SU-DHL-6 (cell line): ENCODE data around the gene CAPN9.

Source experiments
- H2AFZ ChIP-seq: fragments of 200-600 bp; sonication (generic); 2 replicates; pipeline ENCODE4 v1.6.1; 2014; ENCODE audit warnings: low read depth, mild to moderate bottlenecking, moderate library complexity, mixed read lengths, antibody characterized with exemption, low read length; ENCODE audit not compliant: severe bottlenecking
- H3F3A ChIP-seq: fragments of 200-600 bp; shearing (Covaris generic); 2 replicates; pipeline ENCODE4 v1.6.0; 2016; ENCODE audit warnings: antibody characterized with exemption, mild to moderate bottlenecking; ENCODE audit not compliant: insufficient read depth
- H3K27ac ChIP-seq: fragments of 200-600 bp; sonication (generic); 2 replicates; pipeline ENCODE4 v1.5.1; 2016; ENCODE audit warnings: low read depth, mild to moderate bottlenecking, low read length, moderate library complexity, mixed read lengths
- H3K27me3 ChIP-seq: fragments of 200-600 bp; sonication (generic), shearing (Covaris generic); 2 replicates; pipeline ENCODE4 v1.6.0; 2014; ENCODE audit warnings: mild to moderate bottlenecking, low read length
- H3K36me3 ChIP-seq: fragments of 200-600 bp; sonication (generic); 2 replicates; pipeline ENCODE4 v1.6.1; 2014; ENCODE audit warnings: mild to moderate bottlenecking, low read length, mixed read lengths
- H3K4me2 ChIP-seq: fragments of 300-600, 200-600 bp; shearing (Covaris generic), sonication (generic); 2 replicates; pipeline ENCODE4 v1.6.0; 2014; ENCODE audit warnings: low read length, low read depth, mild to moderate bottlenecking; ENCODE audit not compliant: poor library complexity, severe bottlenecking
- H3K4me3 ChIP-seq: fragments of 200-600 bp; sonication (generic); 2 replicates; pipeline ENCODE4 v1.5.1; 2014; ENCODE audit warnings: antibody characterized with exemption, low read length, mild to moderate bottlenecking, mixed read lengths; ENCODE audit not compliant: insufficient read depth, poor library complexity, severe bottlenecking
- H3K79me2 ChIP-seq: fragments of 200-600 bp; sonication (generic); 2 replicates; pipeline ENCODE4 v1.6.1; 2014; ENCODE audit warnings: mild to moderate bottlenecking, low read length, moderate library complexity; ENCODE audit not compliant: insufficient read depth
- H3K9ac ChIP-seq: fragments of 200-600 bp; sonication (generic); 2 replicates; pipeline ENCODE4 v1.7.0; 2014; ENCODE audit warnings: mild to moderate bottlenecking, low read length
- H3K9me2 ChIP-seq: fragments of 200-600 bp; sonication (generic); replicated peaks from 2 replicates; pipeline ENCODE4 v1.6.1; 2014; ENCODE audit warnings: low read length; ENCODE audit not compliant: insufficient read depth
- H3K9me3 ChIP-seq: fragments of 200-600 bp; sonication (generic); 2 replicates; pipeline ENCODE4 v1.6.1; 2014; ENCODE audit warnings: low read length, mixed read lengths; ENCODE audit not compliant: insufficient read depth
- H4K20me1 ChIP-seq: fragments of 200-600 bp; sonication (generic); 2 replicates; pipeline ENCODE4 v1.6.1; 2014; ENCODE audit warnings: low read depth, mild to moderate bottlenecking, antibody characterized with exemption, low read length, moderate library complexity, mixed read lengths
- CTCF ChIP-seq: fragments of 200-600 bp; sonication (generic); IDR thresholded peaks from one replicate; pipeline ENCODE4 v1.5.1; 2017; ENCODE audit warnings: antibody characterized with exemption, mild to moderate bottlenecking, low read length, moderate library complexity; ENCODE audit not compliant: insufficient read depth, poor library complexity, severe bottlenecking
- EZH2phosphoT487 ChIP-seq: fragments of 200-600 bp; sonication (generic), shearing (Covaris generic); conservative IDR thresholded peaks from 2 replicates; pipeline ENCODE4 v1.6.1; 2018; ENCODE audit warnings: mild to moderate bottlenecking, antibody characterized with exemption, low read length, moderate library complexity, mixed read lengths

Gene CAPN9

GRCh38 chr1:230797942-230798365 lies 50.8 kb downstream of the CAPN9 start:
- TF ChIP-seq EZH2phosphoT487 (no peak), CTCF (no peak)
- Histone ChIP-seq H4K20me1 (no peaks in the 10 kb centered on the region), H3K9ac (no peak overlapping the region), H3K27ac (no peak overlapping the region), H3K36me3 (no peaks in the 10 kb centered on the region), H3K4me3 (no peak overlapping the region), H3F3A (no peaks in the 10 kb centered on the region), H3K9me3 (no peaks in the 10 kb centered on the region), H3K27me3 (0 out of 2 replicates have a peak, but pooled peaks cover 3% of the 10 kb centered on the region), H3K79me2 (no peaks in the 10 kb centered on the region), H3K9me2 (no peaks in the 10 kb centered on the region), H2AFZ (no peak overlapping the region), H3K4me2 (no peak overlapping the region)

GRCh38 chr1:230798491-230798890 lies 51.3 kb downstream of the CAPN9 start:
- H3K79me2 ChIP-seq = no peaks in the 10 kb centered on the region
- no peak overlapping the region for H3K9ac ChIP-seq
- no peak overlapping the region for H3K4me3 ChIP-seq
- no peaks in the 10 kb centered on the region for H3K9me2 ChIP-seq
- no peak overlapping the region for H3K27ac ChIP-seq
- H3K36me3 ChIP-seq = no peaks in the 10 kb centered on the region
- 0 out of 2 replicates have a peak, but pooled peaks cover 3% of the 10 kb centered on the region for H3K27me3 ChIP-seq
- H3K9me3 ChIP-seq = no peaks in the 10 kb centered on the region
- no peaks in the 10 kb centered on the region for H3F3A ChIP-seq
- TF ChIP-seq EZH2phosphoT487 (no peak), CTCF (no peak)
- H2AFZ ChIP-seq = no peak overlapping the region
- no peaks in the 10 kb centered on the region for H4K20me1 ChIP-seq
- no peak overlapping the region for H3K4me2 ChIP-seq

GRCh38 chr1:230800891-230801840 lies 54.0 kb downstream of the CAPN9 start:
- no peaks in the 10 kb centered on the region for H4K20me1 ChIP-seq
- no peak overlapping the region for H2AFZ ChIP-seq
- no peak for TF ChIP-seq CTCF
- no peak for TF ChIP-seq EZH2phosphoT487
- H3K79me2 ChIP-seq = no peaks in the 10 kb centered on the region
- H3K4me2 ChIP-seq = no peak overlapping the region
- H3K9ac ChIP-seq = no peak overlapping the region
- no peaks in the 10 kb centered on the region for H3K9me2 ChIP-seq
- H3K27me3 ChIP-seq = 0 out of 2 replicates have a peak, but pooled peaks cover 3% of the 10 kb centered on the region
- no peak overlapping the region for H3K27ac ChIP-seq
- no peak overlapping the region for H3K4me3 ChIP-seq
- no peaks in the 10 kb centered on the region for H3F3A ChIP-seq
- no peaks in the 10 kb centered on the region for H3K9me3 ChIP-seq
- no peaks in the 10 kb centered on the region for H3K36me3 ChIP-seq
